Kidney glomerular epithelial cell (primary cell): ENCODE results near the gene AQP2.
"Not testable (repeated sequence)": the region's sequence is repeated elsewhere in the genome, so short reads cannot be mapped to it uniquely, and the experiment has no call there.

ENCODE experiments used
- DNase-seq: peaks from one replicate; lab custom pipeline; 2025; lab: John Stamatoyannopoulos, UW

AQP2 gene

DNA sequence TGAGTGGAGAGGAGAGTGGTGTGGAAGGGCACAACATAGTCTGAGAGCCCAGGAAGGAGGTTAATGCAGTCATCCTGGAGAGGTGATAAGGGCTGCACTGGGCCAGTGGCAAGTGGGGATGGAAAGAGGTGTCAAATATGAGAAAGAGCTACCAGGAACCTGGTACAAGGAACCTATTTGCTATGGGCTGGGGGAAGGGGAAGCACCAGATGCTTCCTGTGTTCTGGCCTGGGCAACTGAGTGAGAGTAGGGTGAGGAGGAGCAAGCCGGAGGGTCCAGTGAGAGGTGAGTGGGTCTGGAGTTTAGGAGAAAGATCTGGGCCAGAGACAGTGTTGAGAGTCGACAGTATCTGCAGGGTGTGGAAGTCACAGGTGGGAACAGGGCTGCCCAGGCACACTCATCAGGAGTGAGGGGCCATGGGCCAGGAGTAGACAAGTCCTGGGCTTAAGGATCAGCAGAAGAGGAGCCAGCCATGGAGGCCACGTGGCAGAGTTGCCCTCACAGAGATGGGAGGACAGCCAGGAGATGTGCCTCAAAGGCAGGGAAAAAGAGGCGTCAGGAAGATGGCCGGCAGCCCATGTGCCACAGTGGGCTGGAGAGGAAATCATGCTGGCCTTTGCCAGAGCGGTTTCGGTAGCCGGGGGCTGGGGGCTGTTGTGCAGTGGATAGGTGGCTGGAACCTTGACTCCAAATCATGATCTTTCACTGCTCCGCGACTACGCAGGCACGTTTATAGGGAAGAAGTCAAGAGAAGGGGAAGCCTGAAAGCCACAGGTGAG lies 19.3 kb downstream of the AQP2 start:
- DNase-seq = no peak

DNA sequence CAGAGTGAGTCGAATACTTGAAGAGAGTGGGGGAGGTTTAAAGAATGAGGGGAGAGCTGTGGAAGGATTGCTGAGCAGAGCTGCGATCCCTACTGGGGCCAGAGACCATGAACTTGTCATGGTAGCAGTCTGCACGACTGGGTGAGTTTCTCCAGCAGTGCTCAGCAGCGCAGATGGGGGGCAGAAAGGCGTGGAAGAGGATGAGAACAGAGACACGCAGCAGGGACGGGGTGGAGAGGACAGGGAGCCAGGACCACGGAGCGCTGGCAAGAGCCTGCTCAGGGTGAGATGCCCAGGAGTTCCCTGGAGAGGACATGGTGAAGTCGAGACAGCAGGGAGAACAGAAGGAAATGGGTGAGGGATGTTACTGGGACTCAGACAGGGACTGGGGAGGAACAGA lies 20.1 kb downstream of the AQP2 start:
- no peak for DNase-seq

- DNase-seq = no peak
Measured at GRCh38 chr12:49971141-49971540, 20.6 kb downstream of the AQP2 start.

- DNase-seq = no peak
Measured at GRCh38 chr12:49972129-49972528, 21.6 kb downstream of the AQP2 start.

- DNase-seq = no peak
Measured at GRCh38 chr12:49972641-49973360, 22.3 kb downstream of the AQP2 start, which contains the start of gene AQP6. Gene AQP6, plus strand, starts transcription at chr12:49972947. Its CDS starts 227 bp downstream, at chr12:49973174.

GRCh38 chr12:49973361-49973830 lies 22.9 kb downstream of the AQP2 start:
- DNase-seq = no peak

- DNase-seq = peak; percentile 32
Measured at GRCh38 chr12:49974231-49974675, 23.7 kb downstream of the AQP2 start.

- no peak for DNase-seq
Measured at GRCh38 chr12:49974677-49975317, 24.3 kb downstream of the AQP2 start.

- DNase-seq = no peak
Measured at GRCh38 chr12:49975318-49975761, 24.8 kb downstream of the AQP2 start.

- no peak for DNase-seq
Measured at GRCh38 chr12:49976557-49976956, 26.0 kb downstream of the AQP2 start.

DNA sequence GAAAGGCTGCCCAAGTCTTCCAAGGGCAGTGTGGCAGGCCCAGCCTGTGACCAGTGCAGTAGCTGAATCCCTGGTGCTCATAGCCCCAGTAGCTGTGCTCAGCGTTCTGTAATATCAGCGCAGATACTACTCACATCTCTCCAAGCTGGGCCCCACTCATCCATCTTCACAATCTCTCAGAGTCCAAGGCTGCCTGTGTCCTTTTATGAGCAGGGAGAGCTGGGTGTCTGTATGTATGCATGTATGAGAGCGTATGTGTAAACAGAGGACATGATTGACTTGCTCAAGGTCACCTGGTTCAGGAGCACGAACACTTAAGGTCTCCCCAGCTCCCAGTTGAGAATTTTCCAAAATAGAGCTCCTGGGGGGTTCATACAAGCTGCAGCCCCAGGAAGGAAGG lies 27.6 kb downstream of the AQP2 start:
- DNase-seq = no peak

DNA sequence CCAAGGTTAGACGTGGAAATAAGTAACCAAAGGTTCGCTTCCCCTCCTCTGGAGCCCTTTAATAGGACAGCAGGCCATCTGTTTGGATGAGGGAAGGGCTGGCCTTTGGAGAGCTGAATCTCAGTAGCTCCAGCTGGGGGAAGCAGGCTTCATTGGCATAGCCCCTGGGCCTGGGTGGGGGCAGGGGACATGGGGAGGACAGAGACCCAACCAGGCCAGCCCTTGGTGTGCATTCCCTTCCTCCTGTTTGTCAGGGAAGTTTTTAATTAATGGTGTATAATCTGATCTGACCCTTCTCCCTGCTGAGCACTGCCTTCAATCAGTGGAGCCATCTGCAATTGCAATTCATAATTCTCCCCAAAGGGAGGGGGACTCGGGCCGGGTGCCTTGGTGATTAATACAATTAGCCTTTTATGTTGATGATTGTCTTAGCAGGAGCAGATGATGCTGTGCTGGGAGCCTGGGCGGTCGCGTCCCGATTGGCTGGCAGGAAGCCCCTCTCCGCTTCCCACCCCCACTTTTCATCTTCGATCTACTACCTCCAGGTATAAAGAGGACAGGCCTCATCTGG lies 28.6 kb downstream of the AQP2 start:
- no peak for DNase-seq

DNA sequence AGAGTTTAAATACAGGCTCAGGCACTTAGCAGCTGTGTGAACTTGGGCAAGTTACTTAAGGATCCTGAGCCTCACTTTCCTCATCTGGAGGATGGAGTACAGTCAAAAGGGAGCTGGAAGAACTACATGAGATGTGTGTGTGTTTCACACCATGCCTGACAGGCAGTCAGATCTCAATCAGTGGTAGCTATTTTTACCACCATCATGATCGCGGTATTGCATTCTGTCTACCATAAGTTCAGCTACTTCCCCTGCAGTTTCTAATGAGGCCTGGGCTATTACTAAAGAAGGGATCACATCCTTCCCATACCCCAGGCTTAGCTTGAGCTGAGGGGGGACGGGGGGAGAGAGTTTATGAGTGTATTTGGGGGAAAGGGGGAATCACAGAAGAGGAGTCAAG lies 29.3 kb downstream of the AQP2 start:
- no peak for DNase-seq

DNA sequence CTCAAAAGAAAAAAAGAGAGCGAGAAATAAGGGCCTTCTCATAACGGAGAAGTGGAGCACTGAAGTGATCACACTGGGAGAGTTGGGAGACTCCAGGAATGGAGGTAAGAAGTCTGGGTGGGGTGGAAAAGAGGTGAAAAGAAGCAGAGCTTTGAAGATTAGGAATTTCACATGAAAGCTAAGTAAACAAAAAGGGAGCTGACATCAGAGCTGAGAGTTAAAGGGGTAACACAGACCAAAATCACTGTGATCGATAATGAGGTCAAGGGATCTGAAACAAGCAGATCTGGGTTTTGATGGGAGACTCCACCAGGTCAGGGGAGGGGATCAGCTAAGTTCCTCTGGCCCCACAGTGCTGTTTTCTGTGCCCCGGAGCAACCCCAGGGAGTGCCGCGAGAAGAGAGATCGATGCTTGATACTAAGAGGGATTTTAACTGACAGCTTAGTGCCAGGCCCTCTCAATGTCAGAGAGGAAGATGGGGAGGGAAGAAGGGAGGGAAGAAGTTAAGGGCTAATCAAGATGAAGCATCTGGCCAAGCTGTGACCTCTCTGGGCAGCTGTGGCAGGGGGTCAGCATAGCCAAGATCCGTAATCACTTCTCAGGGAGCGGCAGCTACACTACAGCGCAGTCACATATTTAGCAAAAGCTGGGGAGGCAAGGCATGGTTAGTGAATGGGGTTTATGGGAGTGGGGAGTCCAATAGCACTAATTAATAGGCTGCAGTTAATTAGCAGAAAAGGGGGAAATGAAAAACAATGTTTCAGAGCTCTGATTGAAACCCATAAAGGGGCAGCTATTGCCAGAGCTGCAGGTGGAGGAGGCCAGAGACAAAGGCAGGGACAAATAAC lies 30.2 kb downstream of the AQP2 start:
- no peak for DNase-seq

- no peak for DNase-seq
Measured at GRCh38 chr12:49982246-49983087, 31.9 kb downstream of the AQP2 start.

GRCh38 chr12:49983892-49984291 lies 33.4 kb downstream of the AQP2 start:
- DNase-seq = peak; percentile 41

DNA sequence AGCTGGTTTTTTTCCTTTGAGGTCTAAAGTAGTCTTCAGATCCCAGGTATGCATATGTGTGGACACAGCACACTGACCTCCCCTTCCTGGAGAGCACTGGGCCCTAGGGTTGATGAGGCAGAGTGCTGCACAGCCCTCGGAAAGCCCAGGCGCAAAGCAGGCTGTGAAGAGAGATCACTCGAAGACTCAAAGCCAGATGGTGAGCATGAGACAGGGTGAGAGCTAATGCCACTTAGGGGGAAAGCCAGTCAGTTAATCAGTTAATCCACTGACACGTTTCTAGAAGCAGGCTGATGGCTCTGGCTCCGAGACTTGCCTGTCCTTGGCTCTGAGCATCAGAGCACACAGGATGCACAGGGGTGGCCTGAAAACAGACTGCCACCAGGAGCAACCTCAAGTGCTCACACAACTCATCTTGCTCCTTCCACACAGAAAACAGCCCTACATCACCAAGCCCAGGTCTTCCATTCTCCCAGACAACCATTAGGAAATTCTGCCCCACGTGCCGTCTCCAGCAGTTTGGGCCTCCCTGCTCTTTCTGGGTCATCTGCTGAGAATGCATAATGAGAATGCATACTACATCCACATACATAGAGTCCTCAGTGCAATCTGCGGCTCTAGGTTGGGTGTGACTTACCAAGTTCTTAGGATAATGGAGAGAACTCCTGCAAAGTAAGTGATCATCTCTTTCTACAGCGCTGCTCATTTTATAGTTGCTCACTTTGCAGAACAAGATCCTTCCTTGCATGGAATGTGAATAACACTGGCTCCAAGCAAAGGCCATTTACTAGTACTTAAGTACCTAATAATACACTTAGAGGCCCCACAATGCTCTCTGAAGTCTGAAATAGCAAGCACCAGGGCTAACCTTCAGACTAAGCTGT lies 34.2 kb downstream of the AQP2 start:
- no peak for DNase-seq

DNA sequence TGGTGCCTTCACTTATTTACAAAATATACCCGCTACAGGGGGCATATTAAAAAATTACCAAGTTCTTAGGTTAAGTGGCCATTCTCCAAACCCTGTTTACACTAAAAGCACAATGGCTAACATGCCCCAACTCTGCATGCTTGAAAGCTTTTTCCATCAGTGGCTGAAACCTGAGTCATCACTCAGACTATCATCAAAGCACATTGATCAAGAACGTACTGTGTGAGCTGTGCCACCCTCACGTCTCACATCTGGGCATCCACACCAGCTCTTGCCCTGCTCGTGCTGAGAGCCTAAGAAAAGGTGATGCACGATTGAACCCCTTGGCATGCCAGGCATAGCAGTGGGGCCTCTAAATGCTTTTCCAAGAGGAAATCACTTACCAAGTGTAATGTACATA lies 35.4 kb downstream of the AQP2 start:
- peak; percentile 83 for DNase-seq

GRCh38 chr12:49986476-49986875 lies 35.9 kb downstream of the AQP2 start:
- DNase-seq = not testable (repeated sequence)
